GM23248 (cell line): ENCODE data around the gene FAM217A. TPM values are rescaled to one million over a fixed set of nuclear protein-coding genes. Genes with fewer than 3 reads are reported as not detected.

Source experiments
- DNase-seq: peaks from one replicate; pipeline ENCODE4 v3.0.0-alpha.2; 2015
- H2AFZ ChIP-seq: fragments of 200-600 bp; sonication (generic); 2 replicates; pipeline ENCODE4 v1.6.1; 2016; ENCODE audit warnings: antibody characterized with exemption
- H3F3A ChIP-seq: fragments of 200-600 bp; sonication (generic); 2 replicates; pipeline ENCODE4 v1.6.1; 2016; ENCODE audit warnings: mild to moderate bottlenecking, antibody characterized with exemption, mixed run types; ENCODE audit not compliant: insufficient read depth
- H3K27ac ChIP-seq: fragments of 200-600 bp; sonication (generic); 2 replicates; pipeline ENCODE4 v1.5.1; 2016; ENCODE audit warnings: mild to moderate bottlenecking
- H3K27me3 ChIP-seq: fragments of 200-600 bp; sonication (generic); replicated peaks from 2 replicates; pipeline ENCODE4 v1.6.1; 2016; ENCODE audit warnings: mild to moderate bottlenecking; ENCODE audit not compliant: insufficient read depth
- H3K36me3 ChIP-seq: fragments of 200-600 bp; sonication (generic); 2 replicates; pipeline ENCODE4 v1.6.1; 2016; ENCODE audit warnings: low read depth, mild to moderate bottlenecking
- H3K4me1 ChIP-seq: fragments of 200-600 bp; sonication (generic); 2 replicates; pipeline ENCODE4 v1.6.1; 2016; ENCODE audit warnings: mild to moderate bottlenecking; ENCODE audit not compliant: insufficient read depth
- H3K4me2 ChIP-seq: fragments of 200-600 bp; sonication (generic); one replicate; pipeline ENCODE4 v1.6.1; 2016; ENCODE audit warnings: mild to moderate bottlenecking; ENCODE audit not compliant: unreplicated experiment
- H3K4me3 ChIP-seq: fragments of 200-600 bp; sonication (generic); 2 replicates; pipeline ENCODE4 v1.5.1; 2016; ENCODE audit warnings: mild to moderate bottlenecking
- H3K79me2 ChIP-seq: fragments of 200-600 bp; sonication (generic); 2 replicates; pipeline ENCODE4 v1.6.1; 2016; ENCODE audit warnings: mild to moderate bottlenecking; ENCODE audit not compliant: insufficient read depth
- H3K9ac ChIP-seq: fragments of 200-600 bp; sonication (generic); 2 replicates; pipeline ENCODE4 v1.6.1; 2016; ENCODE audit warnings: mild to moderate bottlenecking
- H3K9me2 ChIP-seq: fragments of 200-600 bp; sonication (generic); 2 replicates; pipeline ENCODE4 v1.6.1; 2016; ENCODE audit warnings: mixed run types, mild to moderate bottlenecking, moderate library complexity; ENCODE audit not compliant: insufficient read depth
- H3K9me3 ChIP-seq: fragments of 200-600 bp; sonication (generic); one replicate; pipeline ENCODE4 v1.6.1; 2017; ENCODE audit warnings: low read depth
- H4K20me1 ChIP-seq: fragments of 200-600 bp; sonication (generic); 2 replicates; pipeline ENCODE4 v1.6.0; 2016; ENCODE audit not compliant: insufficient read depth
- EZH2 ChIP-seq: fragments of 200-600 bp; sonication (generic); IDR thresholded peaks from 2 replicates; pipeline ENCODE4 v1.6.1; 2018; ENCODE audit warnings: antibody characterized with exemption, mild to moderate bottlenecking; ENCODE audit not compliant: insufficient read depth, poor library complexity, severe bottlenecking
- EZH2phosphoT487 ChIP-seq: fragments of 200-600 bp; sonication (generic); IDR thresholded peaks from 2 replicates; pipeline ENCODE4 v1.6.1; 2018; ENCODE audit warnings: antibody characterized with exemption, moderate library complexity, mild to moderate bottlenecking, low read depth; ENCODE audit not compliant: insufficient read depth
- WGBS, 2 experiments: methylation state at CpG; one replicate each; pipeline ENCODE4 v1.1.6; 2015 to 2017; ENCODE audit warnings: low lambda C conversion rate in 2 of 2, low coverage in 1 of 2; ENCODE audit errors: missing lambda C conversion rate in 2 of 2; 5-methylcytosine and 5-hydroxymethylcytosine counted together
- in situ Hi-C: fragments of 300-500 bp; cut with MboI; formaldehyde crosslinking; loops from 2 replicates; pipeline ENCODE4 v1.15.0; 2020
- polyA plus RNA-seq: library from polyadenylated mRNA; unstranded; fragments of >200 nt; fragmentation: Nextera tagmentation; extraction: Ambion mirVana; gene quantifications from 2 replicates; pipeline ENCODE4 v1.2.1, GENCODE V29; 2016
- total RNA-seq: library from RNA; depleted of rRNA; stranded (reverse); fragments of >200 nt; shearing (Covaris generic); gene quantifications from 2 replicates; pipeline ENCODE4 v1.2.3, GENCODE V29; 2014

The FAM217A gene
- total and polyA plus RNA-seq, 2 experiments from 2014 or later = not detected

- Histone ChIP-seq H2AFZ (no peak overlapping the region), H3K79me2 (peaks cover 100% of the 10 kb centered on the region), H3K9ac (no peak overlapping the region), H3K9me3 (no peaks in the 10 kb centered on the region), H3K27ac (no peak overlapping the region), H3K4me1 (0 out of 2 replicates have a peak, but pooled peaks cover 4% of the 10 kb centered on the region), H4K20me1 (no peaks in the 10 kb centered on the region; the same call in 1 of the 2 replicates), H3F3A (peaks cover under 1% of the 10 kb centered on the region; the same call in 1 of the 2 replicates), H3K36me3 (peaks cover 54% of the 10 kb centered on the region), H3K27me3 (no peaks in the 10 kb centered on the region), H3K4me2 (no peak overlapping the region), H3K4me3 (no peak overlapping the region), H3K9me2 (no peaks in the 10 kb centered on the region)
- WGBS, 2 experiments = 93 to 97% methylated on average over 5 of the region's 5 CpGs
- DNase-seq = no peak
- no peak for TF ChIP-seq EZH2
- TF ChIP-seq EZH2phosphoT487 = no peak
- in situ Hi-C loops = no loop called here
Measured at GRCh38 chr6:4036581-4036980, 42.4 kb downstream of the FAM217A start.

GRCh38 chr6:4032475-4032874 is 46.5 kb downstream of the FAM217A start:
- no peak for TF ChIP-seq EZH2phosphoT487
- no peak for TF ChIP-seq EZH2
- Histone ChIP-seq H3K4me2 (no peak overlapping the region), H3F3A (no peaks in the 10 kb centered on the region), H2AFZ (no peak overlapping the region), H4K20me1 (peaks cover 20% of the 10 kb centered on the region; the same call in 1 of the 2 replicates), H3K9me3 (no peaks in the 10 kb centered on the region), H3K27ac (no peak overlapping the region), H3K79me2 (peaks cover 100% of the 10 kb centered on the region), H3K9ac (no peak overlapping the region), H3K9me2 (no peaks in the 10 kb centered on the region), H3K36me3 (peaks cover 26% of the 10 kb centered on the region), H3K4me1 (0 out of 2 replicates have a peak, but pooled peaks cover 4% of the 10 kb centered on the region), H3K4me3 (no peak overlapping the region), H3K27me3 (no peaks in the 10 kb centered on the region)
- 90 to 92% methylated on average over 9 of the region's 9 CpGs for WGBS, 2 experiments
- in situ Hi-C loops = no loop called here
- no peak for DNase-seq

- no peaks in the 10 kb centered on the region for H3K9me2 ChIP-seq
- H2AFZ ChIP-seq = no peak overlapping the region
- H3K9me3 ChIP-seq = no peaks in the 10 kb centered on the region
- no peak overlapping the region for H3K27ac ChIP-seq
- peaks cover 19% of the 10 kb centered on the region for H3K36me3 ChIP-seq
- in situ Hi-C loops = no loop called here
- H3K4me2 ChIP-seq = no peak overlapping the region
- peaks cover 100% of the 10 kb centered on the region for H3K79me2 ChIP-seq
- no peaks in the 10 kb centered on the region for H3F3A ChIP-seq
- H3K27me3 ChIP-seq = no peaks in the 10 kb centered on the region
- H3K4me1 ChIP-seq = 0 out of 2 replicates have a peak, but pooled peaks cover 4% of the 10 kb centered on the region
- WGBS, 2 experiments = 90 to 100% methylated on average over 1 of the region's 1 CpG
- DNase-seq = no peak
- H4K20me1 ChIP-seq = peaks cover 27% of the 10 kb centered on the region; the same call in 1 of the 2 replicates
- no peak overlapping the region for H3K9ac ChIP-seq
- H3K4me3 ChIP-seq = no peak overlapping the region
- TF ChIP-seq EZH2 = no peak
- no peak for TF ChIP-seq EZH2phosphoT487
Measured at GRCh38 chr6:4031442-4031841, 47.5 kb downstream of the FAM217A start.

GRCh38 chr6:4030669-4031068 is 48.3 kb downstream of the FAM217A start:
- Histone ChIP-seq H3K4me2 (no peak overlapping the region), H3K36me3 (peaks cover 19% of the 10 kb centered on the region), H4K20me1 (peaks cover 27% of the 10 kb centered on the region; the same call in 1 of the 2 replicates), H3K4me1 (0 out of 2 replicates have a peak, but pooled peaks cover 4% of the 10 kb centered on the region), H3F3A (no peaks in the 10 kb centered on the region), H3K27me3 (no peaks in the 10 kb centered on the region), H3K9me2 (no peaks in the 10 kb centered on the region), H3K9me3 (no peaks in the 10 kb centered on the region), H3K4me3 (no peak overlapping the region), H3K9ac (no peak overlapping the region), H2AFZ (no peak overlapping the region), H3K27ac (no peak overlapping the region), H3K79me2 (peaks cover 100% of the 10 kb centered on the region)
- DNase-seq = no peak
- in situ Hi-C loops = no loop called here
- TF ChIP-seq EZH2phosphoT487 (no peak), EZH2 (no peak)
- WGBS, 2 experiments = 71 to 76% methylated on average over 2 of the region's 2 CpGs
